ENCODE data around the gene IFT57.
"Not testable (repeated sequence)": the region's sequence is repeated elsewhere in the genome, so short reads cannot be mapped to it uniquely, and the experiment has no call there.

- not testable (repeated sequence) for TF ChIP-seq CTCF, POLR2A (IDR thresholded peaks at IDR 0.05)
These were observed 66.6 kb downstream of the IFT57 start for GRCh38 chr3:108155642-108156041.

Measured in right lobe of liver (tissue), 4 donors.